Choroid plexus epithelial cell (primary cell): Measurements from ENCODE around the gene IFNLR1.

Experiments used
- DNase-seq: peaks from one replicate; pipeline ENCODE4 v3.0.0-alpha.2; 2010; ENCODE audit warnings: low read depth
- H3K4me3 ChIP-seq: 2 replicates; pipeline ENCODE4 v1.5.1; 2011; ENCODE audit warnings: low read depth, mild to moderate bottlenecking, control low read depth, low read length, moderate library complexity
- TF ChIP-seq, protein P1 (sequence below): conservative IDR thresholded peaks from 2 replicates; pipeline ENCODE4 v1.5.1; 2011; ENCODE audit warnings: low read depth, mild to moderate bottlenecking, control low read depth, inconsistent platforms, low read length, moderate library complexity

Gene IFNLR1

GRCh38 chr1:24169286-24169685 lies 17.8 kb downstream of the IFNLR1 start:
- TF ChIP-seq, protein P1, sequence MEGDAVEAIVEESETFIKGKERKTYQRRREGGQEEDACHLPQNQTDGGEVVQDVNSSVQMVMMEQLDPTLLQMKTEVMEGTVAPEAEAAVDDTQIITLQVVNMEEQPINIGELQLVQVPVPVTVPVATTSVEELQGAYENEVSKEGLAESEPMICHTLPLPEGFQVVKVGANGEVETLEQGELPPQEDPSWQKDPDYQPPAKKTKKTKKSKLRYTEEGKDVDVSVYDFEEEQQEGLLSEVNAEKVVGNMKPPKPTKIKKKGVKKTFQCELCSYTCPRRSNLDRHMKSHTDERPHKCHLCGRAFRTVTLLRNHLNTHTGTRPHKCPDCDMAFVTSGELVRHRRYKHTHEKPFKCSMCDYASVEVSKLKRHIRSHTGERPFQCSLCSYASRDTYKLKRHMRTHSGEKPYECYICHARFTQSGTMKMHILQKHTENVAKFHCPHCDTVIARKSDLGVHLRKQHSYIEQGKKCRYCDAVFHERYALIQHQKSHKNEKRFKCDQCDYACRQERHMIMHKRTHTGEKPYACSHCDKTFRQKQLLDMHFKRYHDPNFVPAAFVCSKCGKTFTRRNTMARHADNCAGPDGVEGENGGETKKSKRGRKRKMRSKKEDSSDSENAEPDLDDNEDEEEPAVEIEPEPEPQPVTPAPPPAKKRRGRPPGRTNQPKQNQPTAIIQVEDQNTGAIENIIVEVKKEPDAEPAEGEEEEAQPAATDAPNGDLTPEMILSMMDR, result no peak
- no peak for DNase-seq
- H3K4me3 ChIP-seq, result no peak overlapping the region

DNA sequence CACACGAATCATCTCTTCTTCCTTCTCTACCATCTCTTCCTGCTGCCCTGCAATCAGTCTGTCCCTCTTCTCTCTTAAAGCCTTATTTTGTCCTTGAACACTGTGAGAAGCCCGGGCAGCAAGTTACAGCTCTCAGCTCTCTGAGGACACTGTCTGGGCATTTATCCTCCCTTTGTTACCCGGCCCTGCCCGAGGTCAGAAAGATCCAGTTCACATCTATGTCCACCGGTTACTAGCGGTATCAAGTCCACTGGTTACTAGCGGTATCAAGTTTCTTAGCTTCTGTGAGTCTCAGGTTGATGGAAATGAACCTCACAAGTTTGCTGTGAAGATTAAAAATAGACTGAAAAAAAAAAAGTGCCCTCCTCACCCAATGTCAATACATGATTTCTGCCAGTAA lies 18.8 kb downstream of the IFNLR1 start:
- TF ChIP-seq, protein P1, result no peak
- H3K4me3 ChIP-seq, result no peak overlapping the region
- no peak for DNase-seq

- DNase-seq, result no peak
- TF ChIP-seq, protein P1, result no peak
- H3K4me3 ChIP-seq, result no peak overlapping the region
Observed at GRCh38 chr1:24167008-24167407, 20.1 kb downstream of the IFNLR1 start.

- no peak overlapping the region for H3K4me3 ChIP-seq
- DNase-seq, result no peak
- TF ChIP-seq, protein P1, result no peak
Observed at GRCh38 chr1:24165500-24165899, 21.6 kb downstream of the IFNLR1 start.

DNA sequence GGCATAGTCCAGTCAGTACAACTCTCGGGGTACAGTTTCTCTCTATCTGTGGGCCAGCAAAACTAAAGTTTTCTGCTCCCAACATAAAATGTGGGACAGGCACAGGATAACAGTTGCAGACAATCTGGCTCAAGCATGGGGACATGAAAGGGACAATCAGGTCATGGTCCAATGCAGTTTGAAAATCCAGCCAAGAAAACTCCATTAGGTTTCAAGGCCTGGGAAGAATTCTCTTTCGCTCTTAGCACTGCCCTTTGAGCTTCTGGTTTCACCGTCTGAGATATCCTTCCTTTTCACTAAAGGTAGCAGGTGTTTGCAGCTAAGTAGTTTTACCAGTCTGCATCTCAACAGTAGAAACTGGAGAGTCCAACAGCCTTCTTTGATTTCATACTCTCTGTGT lies 23.1 kb downstream of the IFNLR1 start:
- TF ChIP-seq, protein P1, result no peak
- no peak overlapping the region for H3K4me3 ChIP-seq
- no peak for DNase-seq

DNA sequence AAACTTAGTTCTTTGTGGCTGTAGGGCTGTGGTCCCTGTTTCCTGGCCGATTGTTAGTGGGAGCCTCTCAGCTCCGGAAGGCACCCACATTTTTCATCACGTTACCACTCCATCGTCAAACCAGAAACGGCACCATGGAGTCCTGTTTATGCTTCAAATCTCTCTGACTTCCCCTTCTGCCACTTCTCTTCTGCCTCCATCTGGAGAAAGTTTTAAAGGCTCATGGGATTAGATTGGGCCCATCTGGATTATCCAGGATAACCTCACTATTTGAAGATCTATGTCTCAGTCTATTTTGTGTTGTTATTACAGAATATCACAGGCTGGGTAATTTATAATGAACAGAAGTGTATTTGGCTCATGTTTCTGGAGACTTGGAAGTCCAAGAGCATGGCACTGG lies 24.9 kb downstream of the IFNLR1 start:
- DNase-seq, result no peak
- TF ChIP-seq, protein P1, result no peak
- no peak overlapping the region for H3K4me3 ChIP-seq

GRCh38 chr1:24161270-24161669 lies 25.8 kb downstream of the IFNLR1 start:
- TF ChIP-seq, protein P1, result no peak
- no peak for DNase-seq
- H3K4me3 ChIP-seq, result no peak overlapping the region
